Skeletal muscle tissue (tissue), 4 donors: ENCODE results near the gene HOXA1. TPM values are rescaled to one million over a fixed set of nuclear protein-coding genes. Genes with fewer than 3 reads are reported as not detected.

Experiments
- H3K27ac ChIP-seq: one replicate; pipeline ENCODE4 v1.7.0; 2013; ENCODE audit warnings: mild to moderate bottlenecking, low read depth, low read length, inconsistent platforms
- H3K27me3 ChIP-seq, 3 donors: one replicate each; pipeline ENCODE4 v1.7.0; 2013; ENCODE audit warnings: low read length in 3 of 3; ENCODE audit not compliant: control insufficient read depth in 3 of 3, insufficient read depth in 3 of 3
- H3K36me3 ChIP-seq, 3 donors: one replicate each; pipeline ENCODE4 v1.7.0; 2013; ENCODE audit warnings: low read length in 3 of 3; ENCODE audit not compliant: control insufficient read depth in 3 of 3, insufficient read depth in 3 of 3
- H3K4me1 ChIP-seq, 3 donors: one replicate each; pipeline ENCODE4 v1.7.0; 2013; ENCODE audit warnings: low read length in 3 of 3, mild to moderate bottlenecking in 3 of 3; ENCODE audit not compliant: control insufficient read depth in 3 of 3, insufficient read depth in 3 of 3
- H3K4me3 ChIP-seq, 3 donors: one replicate each; pipeline ENCODE4 v1.7.0; 2013; ENCODE audit warnings: low read length in 3 of 3
- H3K9ac ChIP-seq, 3 donors: one replicate each; pipeline ENCODE4 v1.7.0; 2013; ENCODE audit warnings: low read length in 3 of 3, mild to moderate bottlenecking in 3 of 3, moderate library complexity in 2 of 3, low read depth in 1 of 3
- H3K9me3 ChIP-seq, 3 donors: one replicate each; pipeline ENCODE4 v1.7.0; 2013; ENCODE audit warnings: low read length in 3 of 3; ENCODE audit not compliant: control insufficient read depth in 3 of 3
- total RNA-seq: library from RNA; depleted of rRNA; stranded (reverse); fragments of >200 nt; gene quantifications from one replicate; pipeline ENCODE4 v1.2.3, GENCODE V29; 2014
- donor health status: Osteomylitis.

Gene HOXA1
- total RNA-seq, 1 donor from 2014 or later: not detected

DNA sequence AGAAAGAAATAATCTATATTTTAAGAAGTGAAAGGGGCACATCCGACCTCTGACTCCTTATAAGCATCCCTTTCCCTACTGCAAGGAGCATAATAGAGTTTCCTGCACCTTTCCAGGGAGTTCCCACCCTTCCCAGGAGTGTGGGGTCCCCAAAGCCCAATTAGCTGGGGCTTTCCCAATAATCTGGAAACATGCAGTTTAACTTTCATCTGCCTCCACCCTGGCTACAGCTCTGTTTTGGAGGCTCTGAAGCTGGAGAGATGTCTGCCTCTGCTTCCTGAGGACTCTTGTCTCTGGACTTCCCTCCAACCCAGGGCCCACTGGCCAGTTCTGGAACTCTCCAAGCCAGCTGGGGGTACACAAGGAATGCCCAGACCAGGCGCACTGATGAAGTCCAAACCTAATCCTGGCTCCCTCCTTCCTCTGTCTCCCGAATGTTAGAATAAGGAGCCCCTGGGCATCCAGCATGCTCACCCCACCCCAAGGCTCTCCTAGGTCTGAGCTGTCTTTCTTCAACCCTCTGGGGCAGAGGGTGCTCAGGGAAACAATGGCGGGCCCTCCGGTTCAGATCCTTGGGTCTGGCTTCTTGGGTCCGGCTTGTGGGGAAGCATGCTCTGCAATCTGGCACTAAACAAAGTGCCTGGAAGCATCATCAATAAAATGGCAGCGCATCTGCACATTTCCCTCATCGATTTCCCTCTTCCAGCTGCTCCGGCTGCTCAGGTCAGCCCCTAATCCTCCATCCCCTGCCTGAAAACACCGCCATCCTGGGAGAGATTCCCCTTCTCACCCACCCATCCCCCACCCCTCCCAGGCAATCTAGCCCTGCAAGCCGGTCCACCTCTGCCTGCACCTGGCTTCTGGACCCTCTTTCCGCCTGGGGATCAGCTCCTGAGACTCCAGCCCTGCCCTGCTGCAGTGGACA, 21.4 kb upstream of the HOXA1 start:
- peak overlapping the region in 1 of 3 donors; percentile 22 for H3K4me3 ChIP-seq
- H3K27ac ChIP-seq: no peak overlapping the region
- H3K9me3 ChIP-seq: no peaks in the 10 kb centered on the region
- H3K4me1 ChIP-seq: peaks cover 21 to 41% (median 35%) of the 10 kb centered on the region in 3 donors
- no peaks in the 10 kb centered on the region for H3K27me3 ChIP-seq
- peak overlapping the region in 1 of 3 donors; percentile 16 for H3K9ac ChIP-seq
- H3K36me3 ChIP-seq: peaks cover 0 to 7% (median 0%) of the 10 kb centered on the region in 3 donors

DNA sequence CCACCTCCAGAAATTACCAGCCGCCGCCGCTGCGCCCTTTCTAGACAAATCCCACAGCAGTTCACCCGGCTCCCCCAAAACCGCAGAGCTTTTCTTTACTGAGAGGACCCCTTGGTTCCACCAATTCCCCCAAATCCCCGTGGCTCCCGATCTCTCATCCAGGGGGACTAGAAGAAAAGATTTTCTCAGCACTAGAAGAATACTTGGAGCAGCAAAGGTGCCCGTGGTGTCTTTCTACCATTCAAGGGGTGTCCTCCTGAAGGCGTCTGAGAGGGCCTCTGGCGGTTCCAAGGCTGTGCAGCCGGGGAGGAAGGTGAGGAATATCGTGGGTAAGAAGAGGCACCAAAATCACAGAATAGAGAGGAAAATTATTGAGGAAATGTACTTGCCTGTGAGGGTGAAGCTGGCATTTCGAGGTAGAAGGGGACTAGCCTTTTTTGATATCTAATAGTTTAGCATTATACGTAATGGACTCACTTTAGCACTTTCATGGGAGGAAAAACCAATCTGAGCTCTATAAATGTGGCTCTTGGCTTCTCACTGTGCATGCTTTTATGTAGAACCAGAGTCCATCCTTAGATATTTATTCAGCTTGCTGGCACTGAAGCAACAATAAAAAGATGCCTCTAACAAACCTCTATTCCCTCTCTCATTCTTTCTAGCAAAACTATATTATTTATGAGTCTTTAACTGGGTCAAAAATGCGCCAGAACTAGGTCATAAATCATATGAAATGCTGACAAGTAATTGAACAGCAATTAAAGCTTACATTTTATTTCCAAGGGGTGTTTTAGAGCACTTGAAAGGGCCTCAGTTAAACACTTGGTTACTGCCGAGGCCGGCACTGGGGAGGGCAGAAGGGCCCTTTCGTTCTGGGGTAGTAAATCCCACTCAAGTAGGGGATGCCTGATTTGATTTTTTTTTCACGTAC, 20.5 kb upstream of the HOXA1 start:
- Histone ChIP-seq H3K4me1 (peaks cover 22 to 48% (median 42%) of the 10 kb centered on the region in 3 donors), H3K9ac (no peak overlapping the region), H3K27me3 (no peaks in the 10 kb centered on the region), H3K9me3 (no peaks in the 10 kb centered on the region), H3K4me3 (no peak overlapping the region), H3K36me3 (peaks cover 0 to 5% (median 0%) of the 10 kb centered on the region in 3 donors), H3K27ac (no peak overlapping the region)

- H3K9me3 ChIP-seq: no peaks in the 10 kb centered on the region
- H3K4me3 ChIP-seq: peak overlapping the region in 2 of 3 donors; percentile 41 to 51
- peak overlapping the region in 1 of 3 donors; percentile 50 for H3K9ac ChIP-seq
- no peaks in the 10 kb centered on the region for H3K27me3 ChIP-seq
- H3K36me3 ChIP-seq: peaks cover 0 to 5% (median 0%) of the 10 kb centered on the region in 3 donors
- no peak overlapping the region for H3K27ac ChIP-seq
- peaks cover 26 to 48% (median 42%) of the 10 kb centered on the region in 3 donors for H3K4me1 ChIP-seq
These were observed 19.6 kb upstream of the HOXA1 start for GRCh38 chr7:27115221-27116026.

DNA sequence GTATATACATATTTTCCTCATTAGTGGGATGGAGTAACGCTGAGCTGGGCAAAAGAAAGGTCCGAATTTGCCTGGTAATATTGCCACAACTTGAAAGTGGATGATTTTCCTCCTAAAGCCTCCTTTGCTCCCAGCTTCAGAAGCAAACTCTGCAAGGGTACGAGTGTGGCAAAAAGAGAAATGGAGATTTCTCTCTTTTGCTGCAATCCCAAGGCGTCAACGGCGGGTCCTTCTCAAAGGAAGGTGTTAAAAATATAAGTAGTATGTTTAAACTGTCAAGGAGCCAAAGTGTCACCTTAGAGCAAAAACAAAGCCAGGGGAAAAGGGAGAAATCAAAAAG, 19.1 kb upstream of the HOXA1 start:
- peak overlapping the region in 2 of 3 donors; percentile 29 to 51 for H3K4me3 ChIP-seq

DNA sequence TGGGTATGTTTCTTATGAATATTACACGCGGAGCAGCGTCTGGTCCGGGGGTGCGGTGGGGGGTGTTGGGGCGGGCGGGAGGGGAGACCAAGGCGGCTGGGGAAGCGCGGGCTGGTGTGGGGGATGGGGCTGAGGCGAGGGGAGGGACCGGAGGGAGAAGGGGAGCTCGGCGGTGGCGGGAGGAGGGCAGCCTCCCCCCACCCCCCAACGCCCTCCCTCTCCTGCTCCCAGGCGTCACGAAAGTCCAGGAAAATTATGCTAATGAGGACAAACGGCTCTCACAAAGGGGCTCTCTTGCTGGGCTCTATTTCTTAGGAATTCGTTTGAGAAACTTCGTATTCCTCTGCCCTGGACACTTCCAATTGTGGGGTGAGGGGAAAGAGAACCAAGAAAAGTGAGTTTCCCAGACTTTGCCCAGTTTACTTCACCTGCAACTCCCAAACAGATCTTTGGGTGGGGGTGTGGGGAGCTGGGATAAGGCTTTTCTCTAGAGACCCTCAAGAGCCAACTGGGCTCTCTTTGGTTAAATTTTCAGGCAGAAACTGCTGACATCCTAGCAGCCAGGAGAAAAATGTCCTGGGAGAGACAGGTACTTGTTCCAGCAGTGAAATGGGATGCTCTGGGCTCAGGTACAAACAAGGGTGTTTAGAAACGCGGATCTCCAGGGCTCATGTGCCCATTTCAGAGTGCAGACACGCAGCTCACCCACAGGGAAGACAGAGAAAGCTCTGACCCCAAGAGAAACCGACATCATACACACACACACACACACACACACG, 18.4 kb upstream of the HOXA1 start:
- peak overlapping the region; percentile 69 for H3K27ac ChIP-seq
- H3K4me1 ChIP-seq: peaks cover 28 to 43% (median 34%) of the 10 kb centered on the region in 3 donors
- H3K9ac ChIP-seq: peak overlapping the region; percentile 50 to 70 (median 69)
- H3K36me3 ChIP-seq: peaks cover 0 to 6% (median 0%) of the 10 kb centered on the region in 3 donors
- no peaks in the 10 kb centered on the region for H3K27me3 ChIP-seq
- peak overlapping the region; percentile 45 to 71 (median 69) for H3K4me3 ChIP-seq
- H3K9me3 ChIP-seq: no peaks in the 10 kb centered on the region

More for the DNA sequence above, 19.1 kb upstream of the HOXA1 start:
- Histone ChIP-seq H3K9me3 (no peaks in the 10 kb centered on the region), H3K27ac (no peak overlapping the region), H3K27me3 (no peaks in the 10 kb centered on the region), H3K9ac (no peak overlapping the region), H3K36me3 (peaks cover 0 to 5% (median 0%) of the 10 kb centered on the region in 3 donors), H3K4me1 (peaks cover 26 to 47% (median 38%) of the 10 kb centered on the region in 3 donors)

DNA sequence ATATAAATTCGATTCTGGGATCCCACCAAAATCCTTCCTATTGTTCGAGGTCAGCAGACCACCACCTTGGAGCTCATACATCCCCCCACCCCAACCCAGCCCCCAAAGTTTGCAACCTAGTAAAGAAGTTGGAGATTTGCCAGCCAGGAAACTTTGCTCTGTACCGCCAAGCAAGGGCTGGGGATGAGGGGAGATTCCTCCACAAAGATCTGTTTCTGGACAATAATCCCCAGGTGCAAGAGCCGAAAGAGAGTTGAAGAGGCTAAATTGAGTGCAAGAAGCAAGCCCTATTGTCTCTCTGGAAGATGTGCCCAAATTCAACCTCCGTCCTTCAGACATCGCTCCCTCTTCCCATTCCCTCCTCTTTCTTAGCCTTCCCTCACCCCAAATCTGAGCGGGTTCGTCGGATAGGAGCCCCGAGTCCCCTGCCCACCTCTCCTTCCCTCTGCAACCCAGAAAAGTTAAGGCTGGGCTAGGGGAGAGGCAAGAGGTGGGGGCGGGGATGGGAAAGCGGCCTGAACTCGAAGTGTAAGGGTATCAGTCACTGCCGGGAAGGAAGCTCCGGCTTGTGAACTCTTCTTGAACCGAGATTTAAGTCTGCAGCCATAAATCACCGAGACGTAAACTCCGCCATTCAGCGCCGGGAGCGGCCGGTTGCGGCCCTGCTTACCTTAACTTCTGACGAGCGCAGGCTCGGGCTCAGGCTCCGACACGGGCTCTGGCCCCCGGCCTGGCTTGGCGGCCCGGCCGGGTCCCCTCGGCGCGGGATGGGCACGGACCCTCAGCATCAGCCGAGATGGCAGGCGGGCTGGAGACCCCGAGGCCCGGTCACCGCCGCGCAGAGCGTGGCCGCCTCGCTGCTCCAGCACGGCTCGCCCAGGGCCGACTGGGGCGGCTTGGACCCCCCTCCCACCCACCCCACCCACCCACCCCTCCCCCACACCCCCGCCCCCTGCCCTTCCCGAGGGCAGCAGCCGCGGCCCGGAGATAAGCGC, 17.5 kb upstream of the HOXA1 start:
- peaks cover 30 to 39% (median 34%) of the 10 kb centered on the region in 3 donors for H3K4me1 ChIP-seq
- H3K36me3 ChIP-seq: peaks cover 0 to 4% (median 0%) of the 10 kb centered on the region in 3 donors
- peak overlapping the region; percentile 71 to 77 (median 71) for H3K4me3 ChIP-seq
- H3K27me3 ChIP-seq: no peaks in the 10 kb centered on the region
- no peaks in the 10 kb centered on the region for H3K9me3 ChIP-seq
- H3K27ac ChIP-seq: peak overlapping the region; percentile 88
- H3K9ac ChIP-seq: peak overlapping the region; percentile 71 to 79 (median 72)

DNA sequence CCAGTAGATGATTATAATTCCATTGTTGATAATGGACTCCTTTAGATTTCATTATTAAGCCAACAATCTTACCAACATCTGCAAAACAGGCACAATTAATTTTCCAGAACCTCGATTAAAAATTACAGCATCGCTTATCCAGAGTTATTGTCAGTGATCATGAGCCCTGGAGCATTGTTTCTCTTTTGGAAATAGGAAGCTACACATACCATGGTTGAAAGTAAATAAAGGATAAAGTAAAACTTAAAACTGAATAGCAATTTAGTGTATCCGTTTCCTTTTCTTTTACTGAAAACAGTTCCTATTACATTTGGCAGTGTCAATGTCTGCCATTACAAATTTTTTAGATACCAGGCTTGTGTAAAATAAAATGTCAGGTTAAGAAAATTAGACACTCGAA, 16.6 kb upstream of the HOXA1 start:
- peak overlapping the region; percentile 77 for H3K27ac ChIP-seq
- H3K4me3 ChIP-seq: peak overlapping the region in 1 of 3 donors; percentile 77
- H3K27me3 ChIP-seq: no peaks in the 10 kb centered on the region
- peaks cover 28 to 38% (median 34%) of the 10 kb centered on the region in 3 donors for H3K4me1 ChIP-seq
- no peaks in the 10 kb centered on the region for H3K9me3 ChIP-seq
- H3K9ac ChIP-seq: no peak overlapping the region
- peaks cover 0 to 4% (median 0%) of the 10 kb centered on the region in 3 donors for H3K36me3 ChIP-seq

DNA sequence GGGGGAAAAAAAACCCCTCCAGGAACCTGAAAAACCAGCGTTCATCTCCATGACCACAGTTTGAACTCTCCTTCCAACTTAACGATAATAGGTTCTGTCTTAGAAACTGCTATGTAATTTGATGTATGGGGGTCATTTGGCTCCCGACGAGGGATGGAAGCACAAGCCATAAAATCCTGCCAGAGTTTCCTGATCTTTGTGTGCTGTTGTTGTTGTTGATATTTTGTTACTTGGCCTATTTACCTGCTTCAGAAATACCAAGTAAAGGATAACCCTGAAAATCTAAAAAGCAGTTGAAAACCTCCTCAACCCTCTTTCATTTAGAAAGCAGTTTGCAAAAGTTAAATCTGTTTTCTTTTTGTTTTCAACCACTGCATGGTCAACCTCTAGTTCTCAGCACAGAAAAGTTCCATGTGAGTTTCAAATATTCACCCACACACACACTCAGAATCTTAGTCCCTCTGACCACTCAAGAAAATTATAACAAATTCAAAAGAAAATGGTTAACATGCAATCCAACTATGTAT, 16.0 kb upstream of the HOXA1 start:
- Histone ChIP-seq H3K4me3 (no peak overlapping the region), H3K9me3 (no peaks in the 10 kb centered on the region), H3K36me3 (peaks cover 0 to 4% (median 0%) of the 10 kb centered on the region in 3 donors), H3K27me3 (no peaks in the 10 kb centered on the region), H3K4me1 (peaks cover 27 to 38% (median 35%) of the 10 kb centered on the region in 3 donors), H3K9ac (no peak overlapping the region), H3K27ac (peak overlapping the region; percentile 77)
